Spleen (tissue), 7 donors: Measurements from ENCODE around the gene ROGDI.

Experiments used
- CTCF ChIP-seq, 11 experiments: fragments of 200-600 bp in 7 of 11; fragments of 450-650 bp in 4 of 11; sonication (generic) in 4 of 11; IDR thresholded peaks in 8 of 11; conservative IDR thresholded peaks in 3 of 11; 1 replicate in 7 of 11; 2 replicates in 4 of 11; pipeline versions ENCODE4 v1.4.0 to v1.8.0; 2016 to 2021; ENCODE audit warnings: antibody characterized with exemption in 11 of 11, inconsistent platforms in 4 of 11, mild to moderate bottlenecking in 1 of 11
- POLR2A ChIP-seq, 3 donors: fragments of 450-650 bp; IDR thresholded peaks; one replicate each; pipeline ENCODE4 v1.5.1; 2017; ENCODE audit warnings: antibody characterized with exemption in 3 of 3, mild to moderate bottlenecking in 1 of 3
- donor health status: DM: no; HTN: no; CAD: no; lungs with moderate emphysema.
- donor health status: DM: no; HTN: no; CAD: no.
- donor health status: DM: no; HTN: no; CAD: no.

- TF ChIP-seq POLR2A (IDR thresholded peaks at IDR 0.05) (no peak), CTCF (IDR thresholded peaks at IDR 0.05 in 8 of 11, conservative IDR thresholded peaks at IDR 0.05 in 3 of 11) (no peak)
Observed at GRCh38 chr16:4790871-4791270, 11.6 kb downstream of the ROGDI start.
